Epithelial cell of esophagus (primary cell): ENCODE results near the gene DISP2.

Experiments used
- DNase-seq: peaks from one replicate; pipeline ENCODE4 v3.0.0; 2010; ENCODE audit warnings: low read depth
- H3K4me3 ChIP-seq: 2 replicates; pipeline ENCODE4 v1.5.1; 2011; ENCODE audit warnings: mild to moderate bottlenecking, low read length, control low read depth
- CTCF ChIP-seq: IDR thresholded peaks from 2 replicates; pipeline ENCODE4 v1.5.1; 2011; ENCODE audit warnings: low read depth, mild to moderate bottlenecking, low read length, control low read depth, inconsistent platforms; ENCODE audit not compliant: insufficient read depth; ENCODE audit errors: missing control alignments

Gene DISP2

GRCh38 chr15:40328176-40328575 lies 29.8 kb upstream of the DISP2 start:
- no peak for DNase-seq
- H3K4me3 ChIP-seq: no peak overlapping the region
- TF ChIP-seq CTCF: no peak

DNA sequence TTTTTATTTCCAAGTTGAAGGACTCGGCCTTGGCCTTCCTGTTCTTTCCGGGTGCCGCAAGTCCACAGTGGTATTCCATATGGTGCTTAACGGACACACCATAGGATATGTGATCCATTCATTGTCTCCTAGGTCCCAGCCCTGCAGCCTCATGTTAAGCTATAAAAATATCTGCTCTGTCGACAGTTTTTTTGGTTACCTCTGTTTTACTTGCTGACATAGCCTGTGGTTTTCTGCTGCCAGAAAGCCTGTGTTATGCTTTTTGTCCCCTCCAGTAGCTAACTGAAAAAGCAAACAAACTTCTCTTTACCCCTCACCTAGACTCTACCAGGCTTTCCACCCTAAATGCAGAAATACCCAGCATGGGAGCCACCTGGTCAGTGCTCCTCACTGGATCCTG lies 29.3 kb upstream of the DISP2 start:
- DNase-seq: no peak
- H3K4me3 ChIP-seq: no peak overlapping the region
- TF ChIP-seq CTCF: no peak

- no peak overlapping the region for H3K4me3 ChIP-seq
- no peak for DNase-seq
- TF ChIP-seq CTCF: no peak
Observed at GRCh38 chr15:40329804-40330203, 28.2 kb upstream of the DISP2 start.

DNA sequence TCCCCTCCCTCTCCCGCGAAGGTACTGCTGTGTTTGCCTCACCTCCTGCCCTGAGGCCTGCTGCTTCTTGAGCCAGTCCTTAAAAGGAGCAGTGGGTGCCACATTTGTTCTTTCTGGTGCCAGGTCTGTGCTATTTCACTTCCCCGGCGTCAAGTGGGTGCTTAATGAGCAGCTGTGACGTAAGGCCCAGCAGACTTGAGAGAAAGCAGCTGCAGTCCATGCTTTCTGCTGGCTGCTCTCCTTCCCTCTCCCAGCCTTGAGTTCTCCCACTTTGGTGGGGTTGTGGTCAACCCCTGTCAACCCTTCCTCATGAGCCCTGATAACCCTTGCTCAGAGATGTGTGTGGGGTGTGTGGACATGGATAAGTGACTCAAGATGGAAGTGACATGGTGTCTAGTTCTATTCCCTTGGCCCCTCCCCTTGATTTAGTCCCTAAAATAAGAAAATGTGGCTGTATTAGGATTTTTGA lies 27.6 kb upstream of the DISP2 start:
- H3K4me3 ChIP-seq: no peak overlapping the region
- no peak for DNase-seq
- no peak for TF ChIP-seq CTCF

DNA sequence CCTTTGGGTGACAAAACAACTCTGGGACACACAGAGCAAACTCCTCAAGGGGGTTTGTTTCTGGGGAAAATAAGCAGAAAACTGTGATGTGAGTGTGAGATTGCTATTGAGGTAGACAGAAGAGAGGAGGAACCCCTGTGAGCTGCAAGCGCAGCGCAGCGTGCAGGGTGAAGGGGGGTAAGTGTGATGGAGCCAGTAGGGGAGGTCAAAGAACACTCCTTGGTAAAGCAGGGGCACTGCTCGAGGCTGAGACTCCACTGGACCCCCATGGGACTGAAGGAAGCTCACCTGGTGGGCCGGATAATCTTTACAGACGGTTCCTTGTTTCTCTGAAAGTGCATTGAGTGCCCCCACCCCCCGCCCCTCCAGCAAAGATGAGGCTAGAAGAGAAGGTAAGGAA lies 27.0 kb upstream of the DISP2 start:
- TF ChIP-seq CTCF: no peak
- DNase-seq: no peak
- H3K4me3 ChIP-seq: no peak overlapping the region

GRCh38 chr15:40331637-40332036 lies 26.4 kb upstream of the DISP2 start:
- TF ChIP-seq CTCF: no peak
- DNase-seq: no peak
- H3K4me3 ChIP-seq: no peak overlapping the region

DNA sequence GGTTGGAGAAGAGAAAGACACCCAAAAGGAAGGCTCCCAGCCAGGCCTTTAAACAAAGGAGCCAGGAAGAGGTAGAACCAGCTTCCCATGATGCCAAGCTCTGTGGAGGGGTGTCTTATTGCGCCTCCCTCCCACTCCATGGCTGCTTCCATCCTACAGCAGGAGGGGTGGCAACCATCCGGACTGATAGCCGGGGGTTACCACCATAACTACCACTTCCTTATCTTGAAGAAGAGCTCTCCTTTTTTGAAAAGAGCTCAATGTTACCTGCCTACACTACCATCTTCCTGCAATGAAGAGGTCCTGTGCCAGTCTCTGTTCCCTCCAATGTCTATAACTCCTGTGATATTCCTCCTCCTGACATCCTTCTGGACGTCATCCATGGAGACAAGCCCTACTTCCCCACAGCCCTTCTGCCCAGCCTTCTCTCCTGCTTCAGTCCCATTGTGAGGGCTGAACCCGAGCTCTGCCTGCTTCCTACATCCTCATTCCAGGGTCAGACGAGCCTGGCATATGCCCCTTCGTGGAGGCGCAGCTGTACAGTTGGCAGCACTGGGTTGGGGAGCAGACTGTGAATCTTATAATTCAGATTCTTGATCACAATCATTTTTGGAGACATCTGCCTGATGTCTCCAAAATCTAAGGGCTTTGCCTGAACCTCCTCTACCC lies 25.8 kb upstream of the DISP2 start:
- no peak for TF ChIP-seq CTCF
- no peak for DNase-seq
- H3K4me3 ChIP-seq: no peak overlapping the region
